K562 (cell line): ENCODE results near the gene ERVK3-1.
A peak's percentile ranks its signal among the peaks of the same experiment; 100 is the strongest.

Experiments used
- COPS2 ChIP-seq: fragments of 450-650 bp; conservative IDR thresholded peaks from 2 replicates; pipeline ENCODE4 v1.6.1; 2016; ENCODE audit warnings: mild to moderate bottlenecking, moderate library complexity
- EWSR1 ChIP-seq: fragments of 450-650 bp; IDR thresholded peaks from 2 replicates; pipeline ENCODE4 v1.6.1; 2018; ENCODE audit warnings: borderline replicate concordance, mild to moderate bottlenecking, low read depth, moderate library complexity; ENCODE audit not compliant: partially characterized antibody
- FIP1L1 ChIP-seq: fragments of 200-400 bp; formaldehyde crosslinking; IDR thresholded peaks from 2 replicates; pipeline ENCODE4 v1.6.1; 2018; ENCODE audit warnings: mild to moderate bottlenecking, low read depth, low read length; ENCODE audit not compliant: poor library complexity, severe bottlenecking
- MEIS2 ChIP-seq: fragments of 450-650 bp; IDR thresholded peaks from 2 replicates; pipeline ENCODE4 v1.6.1; 2014; ENCODE audit warnings: mild to moderate bottlenecking; ENCODE audit not compliant: partially characterized antibody
- MTA1 ChIP-seq: fragments of 450-650 bp; IDR thresholded peaks from 2 replicates; pipeline ENCODE4 v1.6.1; 2017; ENCODE audit warnings: borderline replicate concordance
- TCF7L2 ChIP-seq: fragments of 150-350 bp; IDR thresholded peaks from 2 replicates; pipeline ENCODE4 v1.6.1; 2016; ENCODE audit warnings: low read depth, mild to moderate bottlenecking, low read length, moderate library complexity
- ZNF23 ChIP-seq: fragments of 250-450 bp; sonication (Bioruptor Pico); IDR thresholded peaks from 2 replicates; pipeline ENCODE4 v1.4.0; 2020; ENCODE audit warnings: mild to moderate bottlenecking
- ZNF586 ChIP-seq: fragments of 450-650 bp; formaldehyde crosslinking; conservative IDR thresholded peaks from 2 replicates; pipeline ENCODE4 v1.4.0; 2020; ENCODE audit warnings: mild to moderate bottlenecking, moderate library complexity
- TF ChIP-seq, protein P1 (sequence below), 3 experiments: IDR thresholded peaks in 2 of 3; conservative IDR thresholded peaks in 1 of 3; 2 replicates each; pipeline ENCODE4 v1.5.1; 2011 to 2012; ENCODE audit warnings: low read length in 3 of 3, mild to moderate bottlenecking in 3 of 3, control low read depth in 2 of 3, improper control_type of control experiment in 1 of 3, inconsistent platforms in 1 of 3, low read depth in 1 of 3, mixed read lengths in 1 of 3, moderate library complexity in 1 of 3; ENCODE audit not compliant: insufficient read depth in 2 of 3
- TF ChIP-seq, protein P2 (sequence below): fragments of 450-650 bp; formaldehyde crosslinking; IDR thresholded peaks from 2 replicates; pipeline ENCODE4 v1.4.0; 2020; ENCODE audit warnings: mild to moderate bottlenecking, moderate library complexity

DNA sequence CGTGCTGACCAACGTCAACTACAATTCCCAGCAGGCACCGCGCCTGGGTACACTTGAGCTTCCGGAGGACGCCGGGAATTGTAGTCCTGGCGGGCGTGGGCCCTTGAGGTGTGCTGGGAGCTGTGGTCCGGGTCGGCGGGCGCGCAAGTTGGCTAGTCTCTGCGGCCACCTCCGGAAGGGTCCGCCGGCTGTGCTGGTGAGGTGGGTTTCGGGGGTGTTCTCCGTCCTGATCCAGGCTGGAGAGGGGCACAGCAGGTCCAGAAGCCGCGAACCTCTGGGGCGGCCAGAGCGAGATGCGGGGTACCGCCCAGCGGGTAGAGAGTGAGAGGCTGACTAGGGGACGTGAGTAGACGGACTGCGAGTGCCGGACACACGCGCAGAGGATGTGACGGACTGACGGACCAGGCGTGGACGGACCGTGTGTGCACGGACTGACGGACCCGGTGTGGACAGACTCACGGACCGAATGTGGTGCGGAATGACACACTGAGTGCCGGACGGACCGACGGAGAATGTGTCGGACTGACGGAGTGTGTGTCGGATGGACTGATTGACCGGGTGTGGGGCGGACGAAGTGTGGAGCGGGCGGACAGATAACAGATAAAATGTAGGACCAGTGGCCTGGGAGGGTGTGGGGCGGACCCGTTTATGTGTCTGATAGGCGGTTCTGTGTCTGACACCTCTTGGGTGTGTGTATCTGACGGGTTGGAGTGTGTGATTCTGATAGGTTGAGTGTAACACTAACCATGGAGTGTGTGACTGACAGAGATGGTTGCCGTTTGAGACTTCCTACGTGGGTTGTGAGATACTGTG is 21.9 kb downstream of the ERVK3-1 start, which contains the start of gene ZSCAN22:
- TF ChIP-seq MTA1 (peak; percentile 90), TCF7L2 (no peak), ZNF586 (no peak), FIP1L1 (peak; percentile 92), ZNF23 (no peak), MEIS2 (peak; percentile 59), COPS2 (no peak), EWSR1 (no peak)
- TF ChIP-seq, protein P1, sequence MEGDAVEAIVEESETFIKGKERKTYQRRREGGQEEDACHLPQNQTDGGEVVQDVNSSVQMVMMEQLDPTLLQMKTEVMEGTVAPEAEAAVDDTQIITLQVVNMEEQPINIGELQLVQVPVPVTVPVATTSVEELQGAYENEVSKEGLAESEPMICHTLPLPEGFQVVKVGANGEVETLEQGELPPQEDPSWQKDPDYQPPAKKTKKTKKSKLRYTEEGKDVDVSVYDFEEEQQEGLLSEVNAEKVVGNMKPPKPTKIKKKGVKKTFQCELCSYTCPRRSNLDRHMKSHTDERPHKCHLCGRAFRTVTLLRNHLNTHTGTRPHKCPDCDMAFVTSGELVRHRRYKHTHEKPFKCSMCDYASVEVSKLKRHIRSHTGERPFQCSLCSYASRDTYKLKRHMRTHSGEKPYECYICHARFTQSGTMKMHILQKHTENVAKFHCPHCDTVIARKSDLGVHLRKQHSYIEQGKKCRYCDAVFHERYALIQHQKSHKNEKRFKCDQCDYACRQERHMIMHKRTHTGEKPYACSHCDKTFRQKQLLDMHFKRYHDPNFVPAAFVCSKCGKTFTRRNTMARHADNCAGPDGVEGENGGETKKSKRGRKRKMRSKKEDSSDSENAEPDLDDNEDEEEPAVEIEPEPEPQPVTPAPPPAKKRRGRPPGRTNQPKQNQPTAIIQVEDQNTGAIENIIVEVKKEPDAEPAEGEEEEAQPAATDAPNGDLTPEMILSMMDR (IDR thresholded peaks at IDR 0.05 in 2 of 3, conservative IDR thresholded peaks at IDR 0.05 in 1 of 3; ENCODE audit: insufficient read depth in 2 of 3, low read depth in 1 of 3, low read length in 3 of 3), result no peak
- TF ChIP-seq, protein P2, sequence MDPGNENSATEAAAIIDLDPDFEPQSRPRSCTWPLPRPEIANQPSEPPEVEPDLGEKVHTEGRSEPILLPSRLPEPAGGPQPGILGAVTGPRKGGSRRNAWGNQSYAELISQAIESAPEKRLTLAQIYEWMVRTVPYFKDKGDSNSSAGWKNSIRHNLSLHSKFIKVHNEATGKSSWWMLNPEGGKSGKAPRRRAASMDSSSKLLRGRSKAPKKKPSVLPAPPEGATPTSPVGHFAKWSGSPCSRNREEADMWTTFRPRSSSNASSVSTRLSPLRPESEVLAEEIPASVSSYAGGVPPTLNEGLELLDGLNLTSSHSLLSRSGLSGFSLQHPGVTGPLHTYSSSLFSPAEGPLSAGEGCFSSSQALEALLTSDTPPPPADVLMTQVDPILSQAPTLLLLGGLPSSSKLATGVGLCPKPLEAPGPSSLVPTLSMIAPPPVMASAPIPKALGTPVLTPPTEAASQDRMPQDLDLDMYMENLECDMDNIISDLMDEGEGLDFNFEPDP, result no peak
